ENCODE measurements around the gene DCAF7.

Gene DCAF7

GRCh38 chr17:63519972-63520882 is 30.1 kb upstream of the DCAF7 start:
- Histone ChIP-seq H3K9ac (no peak overlapping the region), H3K4me1 (peaks cover 0 to 3% (median 0%) of the 10 kb centered on the region in 10 experiments; a peak in 2 of 20 replicates), H3K27ac (no peak overlapping the region), H3K27me3 (peaks cover 0 to 6% (median 0%) of the 10 kb centered on the region in 11 experiments; a peak in 2 of 22 replicates), H4K20me1 (peaks cover 0 to 49% (median 5%) of the 10 kb centered on the region in 11 experiments; a peak in 10 of 22 replicates), H3K9me3 (replicated peaks in 1 of 11) (no peaks in the 10 kb centered on the region), H3K4me3 (no peak overlapping the region), H3K4me2 (no peak overlapping the region), H3K36me3 (no peaks in the 10 kb centered on the region)
- TF ChIP-seq Cebpa-rat (IDR thresholded peaks at IDR 0.05) = no peak

DNA sequence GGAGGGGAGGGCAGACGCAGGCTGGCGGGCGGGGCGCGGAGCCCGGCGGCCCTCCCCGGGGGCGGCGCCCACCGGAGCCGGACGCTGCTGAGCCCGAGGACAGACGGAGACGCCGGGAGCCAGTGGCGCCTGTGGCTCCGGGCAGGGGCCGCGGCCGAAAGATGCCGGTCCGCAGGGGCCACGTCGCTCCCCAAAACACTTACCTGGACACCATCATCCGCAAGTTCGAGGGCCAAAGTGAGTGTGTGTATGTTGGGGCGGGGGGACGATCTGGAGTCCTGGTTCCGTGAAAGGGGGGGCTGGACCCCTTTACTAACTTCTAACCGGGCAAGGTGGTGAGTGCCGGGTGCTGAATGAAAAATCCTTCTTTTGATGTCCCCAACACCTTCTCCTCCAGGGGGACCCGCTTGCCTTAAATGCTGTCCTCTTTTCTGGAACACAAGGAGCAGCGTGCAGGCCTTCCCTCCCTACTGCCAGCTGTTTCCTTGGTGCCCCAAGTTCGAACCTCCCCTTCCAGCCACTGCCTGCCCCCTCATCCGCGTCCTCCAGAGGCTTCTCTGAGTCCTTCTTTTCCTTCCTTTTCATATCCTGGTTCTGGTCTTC is 26.9 kb upstream of the DCAF7 start, which contains the start of gene KCNH6:
Gene KCNH6, plus strand, starts transcription at position 106 of the 603 bp plus-strand sequence. Its CDS starts 56 bp downstream, at position 162.
- Histone ChIP-seq H4K20me1 (peaks cover 0 to 66% (median 5%) of the 10 kb centered on the region in 11 experiments; a peak in 10 of 22 replicates), H3K27ac (no peak within 1 kb of the TSS), H3K27me3 (peaks cover 0 to 6% (median 0%) of the 10 kb centered on the region in 11 experiments; a peak in 2 of 22 replicates), H3K4me3 (no peak within 1 kb of the TSS), H3K9ac (no peak within 1 kb of the TSS), H3K4me1 (peaks cover 0 to 7% (median 0%) of the 10 kb centered on the region in 10 experiments; a peak in 3 of 20 replicates), H3K4me2 (peak within 1 kb of the TSS in 10 of 11 experiments; percentile 35 to 63 (median 44); a peak in 14 of 22 replicates), H3K36me3 (no peaks in the 10 kb centered on the region), H3K9me3 (replicated peaks in 1 of 11) (no peaks in the 10 kb centered on the region)
- TF ChIP-seq Cebpa-rat (IDR thresholded peaks at IDR 0.05) = no peak

DNA sequence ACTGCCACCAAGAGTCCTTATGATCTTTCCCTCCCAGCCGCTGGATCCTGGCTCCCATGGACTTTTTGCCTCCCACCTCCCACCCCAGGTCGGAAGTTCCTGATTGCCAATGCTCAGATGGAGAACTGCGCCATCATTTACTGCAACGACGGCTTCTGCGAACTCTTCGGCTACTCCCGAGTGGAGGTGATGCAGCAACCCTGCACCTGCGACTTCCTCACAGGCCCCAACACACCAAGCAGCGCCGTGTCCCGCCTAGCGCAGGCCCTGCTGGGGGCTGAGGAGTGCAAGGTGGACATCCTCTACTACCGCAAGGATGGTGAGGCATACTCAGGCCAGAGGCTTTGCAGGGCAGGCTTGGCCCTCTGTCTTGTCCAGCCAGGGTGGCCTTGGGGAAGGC is 26.2 kb upstream of the DCAF7 start:
- Histone ChIP-seq H3K4me1 (peaks cover 0 to 7% (median 0%) of the 10 kb centered on the region in 10 experiments; a peak in 3 of 20 replicates), H3K27me3 (peaks cover 0 to 6% (median 0%) of the 10 kb centered on the region in 11 experiments; a peak in 2 of 22 replicates), H3K9me3 (replicated peaks in 1 of 11) (no peaks in the 10 kb centered on the region), H3K27ac (no peak overlapping the region), H3K36me3 (no peaks in the 10 kb centered on the region), H3K9ac (no peak overlapping the region), H4K20me1 (peaks cover 0 to 66% (median 3%) of the 10 kb centered on the region in 11 experiments; a peak in 10 of 22 replicates), H3K4me3 (no peak overlapping the region), H3K4me2 (no peak overlapping the region)
- no peak for TF ChIP-seq Cebpa-rat (IDR thresholded peaks at IDR 0.05)

DNA sequence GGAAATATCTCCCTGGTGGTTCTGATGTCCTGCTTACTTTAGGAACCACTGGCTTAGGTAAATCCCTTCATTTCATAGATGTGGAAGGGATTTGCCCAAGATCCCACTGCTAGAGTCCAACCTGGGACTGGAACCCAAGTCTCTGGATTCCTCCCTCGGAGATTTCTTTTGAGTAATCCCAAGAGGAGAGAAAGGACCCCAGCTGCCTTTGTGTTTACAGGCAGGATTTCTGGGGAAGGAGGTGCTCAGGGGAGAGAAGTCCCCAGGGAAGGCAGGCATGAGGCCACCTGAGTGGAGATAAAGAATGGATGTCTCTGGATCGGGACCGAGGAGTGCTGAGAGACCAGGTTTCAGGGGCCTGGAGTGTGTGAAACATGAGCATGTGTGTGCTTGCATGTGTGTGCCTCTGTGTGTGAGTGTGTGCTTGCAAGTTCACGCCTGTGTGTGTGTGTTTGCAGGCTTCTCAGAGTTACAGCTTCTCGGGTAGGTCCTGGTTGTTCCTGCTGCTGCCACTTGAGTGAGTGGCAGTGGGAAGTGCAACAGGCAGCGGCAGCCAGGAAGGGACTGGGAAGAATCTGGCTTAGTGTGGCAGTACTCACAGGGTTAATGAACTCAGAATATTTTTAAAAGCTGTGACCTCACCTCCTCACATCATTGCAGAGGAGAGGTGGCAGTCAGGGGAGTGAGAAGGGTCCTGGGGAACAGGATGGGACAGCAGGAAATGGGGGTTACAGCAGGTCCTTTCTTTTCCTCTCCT is 24.9 kb upstream of the DCAF7 start:
- Histone ChIP-seq H4K20me1 (peaks cover 0 to 53% (median 3%) of the 10 kb centered on the region in 11 experiments; a peak in 10 of 22 replicates), H3K4me3 (no peak overlapping the region), H3K27ac (no peak overlapping the region), H3K4me1 (peaks cover 0 to 7% (median 0%) of the 10 kb centered on the region in 10 experiments; a peak in 3 of 20 replicates), H3K27me3 (peaks cover 0 to 6% (median 0%) of the 10 kb centered on the region in 11 experiments; a peak in 2 of 22 replicates), H3K36me3 (no peaks in the 10 kb centered on the region), H3K9ac (no peak overlapping the region), H3K4me2 (no peak overlapping the region), H3K9me3 (replicated peaks in 1 of 11) (no peaks in the 10 kb centered on the region)
- TF ChIP-seq Cebpa-rat (IDR thresholded peaks at IDR 0.05) = no peak

DNA sequence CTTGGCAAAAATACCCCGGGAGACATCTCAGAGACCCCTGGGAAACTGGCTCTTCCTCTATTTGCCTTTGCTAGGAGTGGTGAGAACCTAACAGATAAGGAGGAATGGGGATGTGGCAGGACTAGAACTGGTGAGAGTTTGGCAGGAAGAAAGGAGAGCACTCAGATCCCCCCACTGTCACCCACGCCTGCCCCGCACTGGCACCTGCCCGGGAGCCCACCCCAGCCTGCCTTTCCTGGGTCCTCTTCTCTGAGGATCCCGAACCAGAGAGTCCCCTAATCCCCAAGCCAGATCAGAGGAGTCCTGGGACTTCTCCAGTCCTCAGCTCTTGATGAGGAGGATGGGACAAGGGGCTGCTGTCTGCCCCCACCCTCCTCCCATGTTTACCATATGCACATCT is 23.4 kb upstream of the DCAF7 start:
- no peak overlapping the region for H3K4me2 ChIP-seq
- no peak overlapping the region for H3K4me3 ChIP-seq
- TF ChIP-seq Cebpa-rat (IDR thresholded peaks at IDR 0.05) = no peak
- peaks cover 0 to 7% (median 0%) of the 10 kb centered on the region in 10 experiments; a peak in 3 of 20 replicates for H3K4me1 ChIP-seq
- H3K9ac ChIP-seq = no peak overlapping the region
- H3K9me3 ChIP-seq (replicated peaks in 1 of 11) = no peaks in the 10 kb centered on the region
- no peak overlapping the region for H3K27ac ChIP-seq
- H3K36me3 ChIP-seq = no peaks in the 10 kb centered on the region
- H4K20me1 ChIP-seq = peaks cover 0 to 48% (median 3%) of the 10 kb centered on the region in 11 experiments; a peak in 10 of 22 replicates
- H3K27me3 ChIP-seq = peaks cover 0 to 6% (median 0%) of the 10 kb centered on the region in 11 experiments; a peak in 2 of 22 replicates

GRCh38 chr17:63528183-63528582 is 22.1 kb upstream of the DCAF7 start:
- Histone ChIP-seq H3K4me3 (no peak overlapping the region), H3K27me3 (peaks cover 0 to 6% (median 0%) of the 10 kb centered on the region in 11 experiments; a peak in 2 of 22 replicates), H3K36me3 (no peaks in the 10 kb centered on the region), H3K4me1 (peaks cover 0 to 7% (median 0%) of the 10 kb centered on the region in 10 experiments; a peak in 3 of 20 replicates), H3K4me2 (no peak overlapping the region), H3K9me3 (replicated peaks in 1 of 11) (no peaks in the 10 kb centered on the region), H4K20me1 (peaks cover 0 to 53% (median 0%) of the 10 kb centered on the region in 11 experiments; a peak in 8 of 22 replicates), H3K27ac (no peak overlapping the region), H3K9ac (no peak overlapping the region)
- no peak for TF ChIP-seq Cebpa-rat (IDR thresholded peaks at IDR 0.05)

DNA sequence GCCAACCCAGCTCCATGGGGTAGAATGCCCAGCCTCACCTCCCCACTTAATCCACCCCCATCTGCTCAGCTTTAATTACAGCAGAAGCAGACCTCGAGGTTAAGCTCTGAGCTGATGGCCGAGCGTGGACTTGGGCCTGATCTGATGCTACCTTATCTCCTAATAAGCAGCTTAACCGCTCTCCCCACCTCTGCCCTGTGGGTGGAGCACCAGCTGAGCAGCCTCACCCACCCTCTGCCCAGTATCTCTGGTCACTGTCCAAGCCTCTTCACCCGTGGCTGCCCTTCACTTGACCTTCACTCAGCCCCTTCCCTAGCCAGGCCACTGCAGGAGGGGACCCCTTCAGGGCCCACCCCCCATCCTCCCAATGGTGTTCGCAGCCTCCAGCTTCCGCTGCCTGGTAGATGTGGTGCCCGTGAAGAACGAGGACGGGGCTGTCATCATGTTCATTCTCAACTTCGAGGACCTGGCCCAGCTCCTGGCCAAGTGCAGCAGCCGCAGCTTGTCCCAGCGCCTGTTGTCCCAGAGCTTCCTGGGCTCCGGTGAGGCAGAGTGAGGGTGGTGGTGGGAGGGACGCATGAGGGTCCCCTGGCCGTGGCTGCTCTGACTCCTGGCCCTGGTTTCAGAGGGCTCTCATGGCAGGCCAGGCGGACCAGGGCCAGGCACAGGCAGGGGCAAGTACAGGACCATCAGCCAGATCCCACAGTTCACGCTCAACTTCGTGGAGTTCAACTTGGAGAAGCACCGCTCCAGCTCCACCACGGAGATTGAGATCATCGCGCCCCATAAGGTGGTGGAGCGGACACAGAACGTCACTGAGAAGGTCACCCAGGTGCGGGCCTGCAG is 20.3 kb upstream of the DCAF7 start:
- no peaks in the 10 kb centered on the region for H3K36me3 ChIP-seq
- H3K4me1 ChIP-seq = peaks cover 0 to 4% (median 0%) of the 10 kb centered on the region in 10 experiments; a peak in 1 of 20 replicates
- no peaks in the 10 kb centered on the region for H3K9me3 ChIP-seq (replicated peaks in 1 of 11)
- no peak overlapping the region for H3K4me3 ChIP-seq
- H3K27ac ChIP-seq = no peak overlapping the region
- H4K20me1 ChIP-seq = peaks cover 0 to 36% (median 0%) of the 10 kb centered on the region in 11 experiments; a peak in 4 of 22 replicates
- H3K9ac ChIP-seq = no peak overlapping the region
- no peak for TF ChIP-seq Cebpa-rat (IDR thresholded peaks at IDR 0.05)
- no peaks in the 10 kb centered on the region for H3K27me3 ChIP-seq
- H3K4me2 ChIP-seq = no peak overlapping the region
